ENCODE measurements around the gene BRI3.

Gene BRI3

DNA sequence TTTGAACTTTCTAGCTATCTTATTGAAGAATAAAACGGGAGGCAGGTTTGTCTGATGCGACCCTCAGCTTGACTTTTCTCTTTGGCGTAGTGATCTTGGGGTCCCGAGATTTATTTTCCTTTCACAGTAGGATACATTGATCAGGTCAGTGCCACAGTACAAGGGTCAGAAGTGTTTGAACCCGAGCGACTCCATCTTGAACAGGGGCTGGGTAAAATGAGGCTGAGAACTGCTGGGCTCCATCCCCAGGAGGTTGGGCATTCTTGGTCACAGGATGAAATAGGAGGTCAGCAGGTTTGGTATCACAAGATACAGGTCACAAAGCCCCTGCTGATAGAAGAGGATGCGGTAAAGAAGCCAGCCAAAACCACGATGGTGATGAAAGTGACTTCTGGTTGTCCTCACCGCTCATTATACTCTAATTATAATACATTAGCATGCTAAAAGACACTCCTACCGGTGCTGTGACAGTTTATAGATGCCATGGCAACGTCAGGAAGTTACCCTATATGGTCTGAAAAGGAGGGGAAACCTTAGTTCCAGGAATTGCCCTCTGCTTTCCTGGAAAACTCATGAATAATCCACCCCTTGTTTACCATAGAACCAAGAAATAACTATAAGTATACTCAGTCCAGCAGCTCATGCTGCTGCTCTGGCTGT, 26.4 kb upstream of the BRI3 start:
- Histone ChIP-seq H2BK120ac (ENCODE audit: low read depth, low read length) (no peak overlapping the region), H3K18ac (ENCODE audit: low read depth in 1 of 2, low read length in 2 of 2) (no peak overlapping the region), H2BK12ac (ENCODE audit: low read length in 2 of 2) (peak overlapping the region in 1 of 2 experiments; percentile 47), H3K36me3 (ENCODE audit: control insufficient read depth in 1 of 2, insufficient read depth in 2 of 2, low read depth in 1 of 2, low read length in 2 of 2) (peaks cover 11 to 23% of the 10 kb centered on the region in 2 experiments), H2AK5ac (ENCODE audit: low read length, severe bottlenecking) (no peak overlapping the region), H3K4me1 (ENCODE audit: control insufficient read depth, insufficient read depth, low read depth, low read length) (peaks cover 13% of the 10 kb centered on the region), H3K27me3 (ENCODE audit: control insufficient read depth in 1 of 2, insufficient read depth in 1 of 2, low read length in 2 of 2) (no peaks in the 10 kb centered on the region), H3K9ac (ENCODE audit: low read length) (no peak overlapping the region), H2AFZ (ENCODE audit: low read depth, low read length) (no peak overlapping the region), H3K4ac (ENCODE audit: low read depth in 1 of 2, low read length in 2 of 2) (no peak overlapping the region), H3K4me2 (ENCODE audit: low read length, poor library complexity, severe bottlenecking) (no peak overlapping the region), H3K9me3 (ENCODE audit: control insufficient read depth, low read length) (no peaks in the 10 kb centered on the region), H4K91ac (ENCODE audit: low read length) (no peak overlapping the region), H3K27ac (ENCODE audit: low read length, poor library complexity, severe bottlenecking) (no peak overlapping the region), H2BK5ac (ENCODE audit: low read depth, low read length, poor library complexity, severe bottlenecking) (no peak overlapping the region), H2BK15ac (ENCODE audit: low read depth, poor library complexity, severe bottlenecking) (no peak overlapping the region), H3K23ac (ENCODE audit: low read length in 2 of 2) (no peak overlapping the region), H3K79me1 (replicated peaks; ENCODE audit: low read length, poor library complexity, severe bottlenecking) (peaks cover 38% of the 10 kb centered on the region), H3K4me3 (ENCODE audit: insufficient read depth in 1 of 2, low read depth in 1 of 2, low read length in 2 of 2) (no peak overlapping the region), H3K14ac (ENCODE audit: low read length in 2 of 2) (no peak overlapping the region), H4K8ac (ENCODE audit: low read length) (no peak overlapping the region)
- DNase-seq: peak; percentile 60
- 97% methylated on average over 11 of the region's 11 CpGs for WGBS

DNA sequence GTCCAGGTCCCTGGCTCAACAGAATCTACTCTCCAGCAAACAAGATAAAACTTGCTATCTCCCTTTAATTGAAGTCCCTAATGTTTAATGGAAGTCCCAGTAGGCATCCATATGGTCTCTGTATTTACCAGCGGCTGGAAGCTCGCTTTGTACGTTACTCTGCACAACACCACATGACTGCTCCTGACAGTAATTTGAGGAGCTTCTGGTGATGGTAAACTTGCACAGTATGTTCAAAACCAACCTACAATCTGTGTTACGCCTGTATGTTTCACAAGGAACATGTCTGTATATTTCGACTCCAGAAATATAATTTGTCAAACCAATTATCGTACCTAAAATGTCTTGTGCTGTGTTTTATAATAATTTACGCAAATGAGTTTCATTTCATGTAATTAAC, 25.1 kb upstream of the BRI3 start:
- Histone ChIP-seq H2AFZ (ENCODE audit: low read depth, low read length) (no peak overlapping the region), H3K36me3 (ENCODE audit: control insufficient read depth in 1 of 2, insufficient read depth in 2 of 2, low read depth in 1 of 2, low read length in 2 of 2) (peaks cover 14 to 29% of the 10 kb centered on the region in 2 experiments), H2BK12ac (ENCODE audit: low read length in 2 of 2) (no peak overlapping the region), H2BK15ac (ENCODE audit: low read depth, poor library complexity, severe bottlenecking) (no peak overlapping the region), H2BK120ac (ENCODE audit: low read depth, low read length) (no peak overlapping the region), H3K27me3 (ENCODE audit: control insufficient read depth in 1 of 2, insufficient read depth in 1 of 2, low read length in 2 of 2) (no peaks in the 10 kb centered on the region), H3K27ac (ENCODE audit: low read length, poor library complexity, severe bottlenecking) (no peak overlapping the region), H3K9me3 (ENCODE audit: control insufficient read depth, low read length) (no peaks in the 10 kb centered on the region), H3K9ac (ENCODE audit: low read length) (no peak overlapping the region), H4K8ac (ENCODE audit: low read length) (no peak overlapping the region), H3K4me1 (ENCODE audit: control insufficient read depth, insufficient read depth, low read depth, low read length) (peaks cover 12% of the 10 kb centered on the region), H3K23ac (ENCODE audit: low read length in 2 of 2) (no peak overlapping the region), H4K91ac (ENCODE audit: low read length) (no peak overlapping the region), H3K18ac (ENCODE audit: low read depth in 1 of 2, low read length in 2 of 2) (no peak overlapping the region), H3K4ac (ENCODE audit: low read depth in 1 of 2, low read length in 2 of 2) (no peak overlapping the region), H3K79me1 (replicated peaks; ENCODE audit: low read length, poor library complexity, severe bottlenecking) (peaks cover 36% of the 10 kb centered on the region), H3K4me2 (ENCODE audit: low read length, poor library complexity, severe bottlenecking) (no peak overlapping the region), H3K4me3 (ENCODE audit: insufficient read depth in 1 of 2, low read depth in 1 of 2, low read length in 2 of 2) (no peak overlapping the region), H2AK5ac (ENCODE audit: low read length, severe bottlenecking) (no peak overlapping the region), H3K14ac (ENCODE audit: low read length in 2 of 2) (no peak overlapping the region), H2BK5ac (ENCODE audit: low read depth, low read length, poor library complexity, severe bottlenecking) (no peak overlapping the region)
- DNase-seq: no peak
- 94% methylated on average over 4 of the region's 7 CpGs for WGBS

DNA sequence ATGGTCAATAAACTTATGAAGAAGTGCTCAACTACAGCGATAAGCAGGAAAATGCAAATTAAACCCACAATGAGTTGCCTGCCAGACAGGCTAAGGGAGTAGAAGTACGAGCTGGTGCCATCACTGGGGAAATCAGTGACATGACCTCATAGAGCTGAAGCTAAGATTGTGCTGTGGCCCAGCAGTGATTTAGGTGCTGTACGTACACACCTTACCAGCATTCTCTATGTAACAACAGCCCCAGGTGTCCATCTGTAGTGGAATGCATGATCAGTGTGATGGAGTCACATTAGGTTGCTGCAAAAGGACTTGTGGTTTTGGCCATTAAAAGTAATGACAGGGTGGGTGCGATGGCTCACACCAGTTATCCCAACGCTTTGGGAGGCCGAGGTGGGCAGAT, 23.8 kb upstream of the BRI3 start:
- H4K91ac ChIP-seq (ENCODE audit: low read length): no peak overlapping the region
- no peak overlapping the region for H2BK5ac ChIP-seq (ENCODE audit: low read depth, low read length, poor library complexity, severe bottlenecking)
- no peak overlapping the region for H4K8ac ChIP-seq (ENCODE audit: low read length)
- no peak overlapping the region for H3K27ac ChIP-seq (ENCODE audit: low read length, poor library complexity, severe bottlenecking)
- H3K9me3 ChIP-seq (ENCODE audit: control insufficient read depth, low read length): no peaks in the 10 kb centered on the region
- H3K27me3 ChIP-seq (ENCODE audit: control insufficient read depth in 1 of 2, insufficient read depth in 1 of 2, low read length in 2 of 2): no peaks in the 10 kb centered on the region
- no peak for DNase-seq
- peaks cover 17 to 33% of the 10 kb centered on the region in 2 experiments for H3K36me3 ChIP-seq (ENCODE audit: control insufficient read depth in 1 of 2, insufficient read depth in 2 of 2, low read depth in 1 of 2, low read length in 2 of 2)
- H2BK120ac ChIP-seq (ENCODE audit: low read depth, low read length): no peak overlapping the region
- no peak overlapping the region for H3K23ac ChIP-seq (ENCODE audit: low read length in 2 of 2)
- H3K9ac ChIP-seq (ENCODE audit: low read length): no peak overlapping the region
- no peak overlapping the region for H2BK15ac ChIP-seq (ENCODE audit: low read depth, poor library complexity, severe bottlenecking)
- H3K79me1 ChIP-seq (replicated peaks; ENCODE audit: low read length, poor library complexity, severe bottlenecking): peaks cover 32% of the 10 kb centered on the region
- H2BK12ac ChIP-seq (ENCODE audit: low read length in 2 of 2): no peak overlapping the region
- no peak overlapping the region for H3K14ac ChIP-seq (ENCODE audit: low read length in 2 of 2)
- H2AFZ ChIP-seq (ENCODE audit: low read depth, low read length): no peak overlapping the region
- H3K4me1 ChIP-seq (ENCODE audit: control insufficient read depth, insufficient read depth, low read depth, low read length): peaks cover 9% of the 10 kb centered on the region
- H3K4me3 ChIP-seq (ENCODE audit: insufficient read depth in 1 of 2, low read depth in 1 of 2, low read length in 2 of 2): no peak overlapping the region
- H3K4ac ChIP-seq (ENCODE audit: low read depth in 1 of 2, low read length in 2 of 2): no peak overlapping the region
- 80% methylated on average over 5 of the region's 6 CpGs for WGBS
- H2AK5ac ChIP-seq (ENCODE audit: low read length, severe bottlenecking): no peak overlapping the region
- H3K18ac ChIP-seq (ENCODE audit: low read depth in 1 of 2, low read length in 2 of 2): no peak overlapping the region
- H3K4me2 ChIP-seq (ENCODE audit: low read length, poor library complexity, severe bottlenecking): no peak overlapping the region

DNA sequence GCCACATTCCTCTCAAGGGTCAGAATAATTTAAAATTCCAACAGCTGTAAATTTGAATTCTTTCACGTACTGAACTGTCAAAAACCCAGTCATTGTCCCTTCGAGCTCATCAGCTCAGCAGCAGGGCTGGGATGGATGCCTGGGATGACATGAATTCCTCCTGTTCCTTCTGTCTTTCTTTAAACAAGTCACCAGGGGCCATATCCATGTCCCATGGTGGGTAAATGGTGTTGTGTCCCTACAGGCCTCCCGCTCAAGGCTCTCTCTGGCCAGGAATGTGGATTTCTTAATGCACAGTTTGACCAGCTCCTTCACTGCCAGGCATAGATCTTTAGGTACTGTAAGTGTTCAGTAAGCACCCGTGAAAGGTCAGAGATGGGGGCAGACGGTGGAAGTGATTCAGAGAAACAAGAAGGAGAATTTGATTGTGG, 15.6 kb upstream of the BRI3 start:
- Histone ChIP-seq H3K4me1 (ENCODE audit: control insufficient read depth, insufficient read depth, low read depth, low read length) (peaks cover 3% of the 10 kb centered on the region), H2BK120ac (ENCODE audit: low read depth, low read length) (no peak overlapping the region), H2AK5ac (ENCODE audit: low read length, severe bottlenecking) (no peak overlapping the region), H2BK12ac (ENCODE audit: low read length in 2 of 2) (peak overlapping the region in 1 of 2 experiments; percentile 14), H4K91ac (ENCODE audit: low read length) (no peak overlapping the region), H2BK15ac (ENCODE audit: low read depth, poor library complexity, severe bottlenecking) (no peak overlapping the region), H3K4me2 (ENCODE audit: low read length, poor library complexity, severe bottlenecking) (no peak overlapping the region), H3K4me3 (ENCODE audit: insufficient read depth in 1 of 2, low read depth in 1 of 2, low read length in 2 of 2) (no peak overlapping the region), H2AFZ (ENCODE audit: low read depth, low read length) (no peak overlapping the region), H3K79me1 (replicated peaks; ENCODE audit: low read length, poor library complexity, severe bottlenecking) (peaks cover 12% of the 10 kb centered on the region), H3K14ac (ENCODE audit: low read length in 2 of 2) (no peak overlapping the region), H3K36me3 (ENCODE audit: control insufficient read depth in 1 of 2, insufficient read depth in 2 of 2, low read depth in 1 of 2, low read length in 2 of 2) (peaks cover 7 to 10% of the 10 kb centered on the region in 2 experiments), H3K9me3 (ENCODE audit: control insufficient read depth, low read length) (no peaks in the 10 kb centered on the region), H3K18ac (ENCODE audit: low read depth in 1 of 2, low read length in 2 of 2) (no peak overlapping the region), H4K8ac (ENCODE audit: low read length) (no peak overlapping the region), H3K23ac (ENCODE audit: low read length in 2 of 2) (no peak overlapping the region), H3K27ac (ENCODE audit: low read length, poor library complexity, severe bottlenecking) (peak overlapping the region; percentile 67), H3K9ac (ENCODE audit: low read length) (no peak overlapping the region), H3K4ac (ENCODE audit: low read depth in 1 of 2, low read length in 2 of 2) (no peak overlapping the region), H2BK5ac (ENCODE audit: low read depth, low read length, poor library complexity, severe bottlenecking) (no peak overlapping the region), H3K27me3 (ENCODE audit: control insufficient read depth in 1 of 2, insufficient read depth in 1 of 2, low read length in 2 of 2) (no peaks in the 10 kb centered on the region)
- DNase-seq: peak; percentile 72
- 7% methylated on average over 5 of the region's 5 CpGs for WGBS
